ENCODE measurements around the gene NOSIP. TPM values are rescaled to one million over a fixed set of nuclear protein-coding genes. Genes with fewer than 3 reads are reported as not detected.

NOSIP gene
- total RNA-seq, 6 experiments from 2014 or later = 16.2 to 31.9 (median 23.2) TPM

DNA sequence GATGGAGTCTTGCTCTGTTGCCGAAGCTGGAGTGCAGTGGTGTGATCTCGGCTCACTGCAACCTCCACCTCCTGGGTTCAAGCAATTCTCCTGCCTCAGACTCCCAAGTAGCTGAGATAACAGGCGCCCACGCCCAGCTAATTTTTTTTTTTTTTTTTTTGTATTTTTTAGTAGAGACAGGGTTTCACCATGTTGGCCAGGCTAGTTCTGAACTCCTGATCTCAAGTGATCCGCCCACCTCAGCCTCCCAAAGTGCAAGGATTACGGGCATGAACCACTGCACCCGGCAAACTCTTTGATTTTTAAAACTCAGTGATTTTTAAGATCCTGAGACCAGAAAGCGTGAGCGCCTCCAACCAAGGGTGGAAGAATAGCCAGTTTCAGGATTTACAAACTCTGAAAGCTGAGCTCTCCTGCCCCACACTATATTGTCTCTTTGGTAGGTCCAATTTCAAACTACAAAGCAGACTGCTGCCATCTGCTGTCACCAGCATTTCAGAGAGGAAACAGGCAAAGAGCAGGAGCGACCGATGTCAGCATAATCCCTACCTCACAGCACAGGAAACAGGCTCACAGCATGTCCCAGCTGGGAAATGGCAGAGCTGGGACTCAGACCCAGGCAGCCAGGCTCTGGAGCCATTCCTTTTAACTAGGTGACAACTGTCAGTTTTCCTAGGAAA is 9.2 kb downstream of the NOSIP start:
- ATAC-seq (peak; percentile 73 to 89 (median 86)), DNase-seq (peak in 1 of 3 donors; percentile 35)
- H3K4me3 ChIP-seq = no peak overlapping the region
- H3K36me3 ChIP-seq = peaks cover 0 to 9% (median 0%) of the 10 kb centered on the region in 4 donors
- H3K9me3 ChIP-seq = no peaks in the 10 kb centered on the region
- TF ChIP-seq POLR2A (IDR thresholded peaks at IDR 0.05) (no peak), CTCF (IDR thresholded peaks at IDR 0.05) (peak; percentile 7 to 46 (median 40))
- H3K4me1 ChIP-seq = peaks cover 0 to 13% (median 5%) of the 10 kb centered on the region in 4 donors
- intact Hi-C loops (cut with DNase I) = loop anchor here in 1 of 2 donors (10.0 kb wide), 1 partner anchor 114 kb away; the partner anchor contains the start of gene ADM5
- H3K27ac ChIP-seq = peak overlapping the region in 1 of 3 donors; percentile 10
- WGBS (ENCODE audit: insufficient coverage, low coverage, low lambda C conversion rate, missing lambda C conversion rate) = 46% methylated on average over 11 of the region's 11 CpGs
- no peaks in the 10 kb centered on the region for H3K27me3 ChIP-seq

DNA sequence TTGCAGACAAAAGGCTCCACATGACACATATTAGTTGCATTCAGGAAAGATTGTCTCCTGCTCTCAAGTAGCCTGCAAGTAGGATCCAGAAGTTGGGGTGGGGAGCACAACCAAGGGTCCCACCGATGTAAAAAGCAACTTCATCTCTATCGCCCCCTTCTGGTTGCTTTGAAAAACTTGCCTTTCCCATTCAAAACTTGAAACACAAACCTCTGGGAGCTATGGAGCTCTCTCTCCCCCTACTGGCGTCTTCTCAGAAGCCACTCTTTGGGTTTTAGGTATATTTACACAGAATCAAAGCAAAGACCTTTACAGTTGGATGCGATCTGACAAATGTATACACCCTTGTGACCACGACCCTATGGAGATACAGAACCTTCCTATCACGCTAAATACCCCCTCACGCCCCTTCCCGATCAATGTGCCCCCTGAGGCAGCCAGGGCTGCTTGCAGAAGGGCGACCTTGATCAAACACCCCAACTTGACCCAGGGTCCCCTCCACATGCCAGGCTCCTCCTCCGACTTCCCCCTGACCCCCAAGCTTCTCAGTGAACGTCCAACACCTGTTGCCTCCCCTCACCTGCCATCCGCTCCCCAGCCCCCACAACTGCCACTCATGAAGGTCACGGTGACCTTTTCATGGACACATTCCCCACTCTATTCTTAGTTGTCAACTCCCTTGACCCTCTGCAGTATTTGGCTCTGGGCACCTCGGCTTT is 10.1 kb downstream of the NOSIP start:
- TF ChIP-seq CTCF (IDR thresholded peaks at IDR 0.05) = peak; percentile 97 to 99 (median 98)
- TF ChIP-seq POLR2A (IDR thresholded peaks at IDR 0.05) = no peak
- no peaks in the 10 kb centered on the region for H3K9me3 ChIP-seq
- ATAC-seq (peak; percentile 85 to 94 (median 90)), DNase-seq (peak in 1 of 3 donors; percentile 57)
- peaks cover 0 to 13% (median 5%) of the 10 kb centered on the region in 4 donors for H3K4me1 ChIP-seq
- no peaks in the 10 kb centered on the region for H3K27me3 ChIP-seq
- H3K4me3 ChIP-seq = no peak overlapping the region
- no peak overlapping the region for H3K27ac ChIP-seq
- intact Hi-C loops (cut with DNase I) = loop anchor here in 1 of 2 donors (10.0 kb wide), 1 partner anchor 115 kb away; the partner anchor contains the start of gene ADM5
- WGBS (ENCODE audit: insufficient coverage, low coverage, low lambda C conversion rate, missing lambda C conversion rate) = 9% methylated on average over 12 of the region's 14 CpGs
- H3K36me3 ChIP-seq = peaks cover 0 to under 1% (median 0%) of the 10 kb centered on the region in 4 donors

- intact Hi-C loops (cut with DNase I) = loop anchor here in 1 of 2 donors (5.0 kb wide), 1 partner anchor 61 kb away; no protein-coding TSS in a partner anchor
- TF ChIP-seq POLR2A (IDR thresholded peaks at IDR 0.05) (no peak), CTCF (IDR thresholded peaks at IDR 0.05) (no peak)
- Histone ChIP-seq H3K27me3 (no peaks in the 10 kb centered on the region), H3K4me3 (no peak overlapping the region), H3K9me3 (no peaks in the 10 kb centered on the region), H3K36me3 (no peaks in the 10 kb centered on the region), H3K27ac (no peak overlapping the region), H3K4me1 (peaks cover 0 to 25% (median 5%) of the 10 kb centered on the region in 4 donors)
- no peak for ATAC-seq
- no peak for DNase-seq
- WGBS (ENCODE audit: insufficient coverage, low coverage, low lambda C conversion rate, missing lambda C conversion rate) = 47% methylated on average over 9 of the region's 9 CpGs
These were observed 12.4 kb downstream of the NOSIP start for GRCh38 chr19:49567861-49568441.

- Histone ChIP-seq H3K4me3 (no peak overlapping the region), H3K36me3 (no peaks in the 10 kb centered on the region), H3K27ac (no peak overlapping the region), H3K4me1 (peaks cover 0 to 23% (median 4%) of the 10 kb centered on the region in 4 donors), H3K27me3 (no peaks in the 10 kb centered on the region), H3K9me3 (no peaks in the 10 kb centered on the region)
- TF ChIP-seq CTCF (IDR thresholded peaks at IDR 0.05) = no peak
- no peak for TF ChIP-seq POLR2A (IDR thresholded peaks at IDR 0.05)
- no peak for ATAC-seq
- DNase-seq = no peak
- intact Hi-C loops (cut with DNase I) = loop anchor here in 1 of 2 donors (5.0 kb wide), 1 partner anchor 59 kb away; no protein-coding TSS in a partner anchor
- 92% methylated on average over 2 of the region's 3 CpGs for WGBS (ENCODE audit: insufficient coverage, low coverage, low lambda C conversion rate, missing lambda C conversion rate)
These were observed 14.1 kb downstream of the NOSIP start for GRCh38 chr19:49566302-49566701.

All from right lobe of liver (tissue), 6 donors.